Measurements from ENCODE around the gene COPZ1.
"Not testable (repeated sequence)": the region's sequence is repeated elsewhere in the genome, so short reads cannot be mapped to it uniquely, and the experiment has no call there.

COPZ1 gene

GRCh38 chr12:54299515-54300224 lies 25.3 kb upstream of the COPZ1 start:
- H3K4me1 ChIP-seq (ENCODE audit: control insufficient read depth, low read depth, low read length), result peaks cover 40% of the 10 kb centered on the region
- peaks cover 15% of the 10 kb centered on the region for H3K27me3 ChIP-seq (ENCODE audit: control insufficient read depth, insufficient read depth, low read length)
- no peak overlapping the region for H3K27ac ChIP-seq (ENCODE audit: low read length)
- no peaks in the 10 kb centered on the region for H3K9me3 ChIP-seq (ENCODE audit: control insufficient read depth, low read depth, low read length)
- no peak overlapping the region for H3K9ac ChIP-seq (ENCODE audit: low read length)
- peak overlapping the region; percentile 68 for H3K4me3 ChIP-seq (ENCODE audit: low read length)
- no peaks in the 10 kb centered on the region for H3K36me3 ChIP-seq (ENCODE audit: control insufficient read depth, low read depth, low read length)

GRCh38 chr12:54300225-54300731 lies 24.7 kb upstream of the COPZ1 start:
- Histone ChIP-seq H3K9me3 (ENCODE audit: control insufficient read depth, low read depth, low read length) (no peaks in the 10 kb centered on the region), H3K36me3 (ENCODE audit: control insufficient read depth, low read depth, low read length) (no peaks in the 10 kb centered on the region), H3K27me3 (ENCODE audit: control insufficient read depth, insufficient read depth, low read length) (peaks cover 15% of the 10 kb centered on the region), H3K27ac (ENCODE audit: low read length) (no peak overlapping the region), H3K9ac (ENCODE audit: low read length) (peak overlapping the region; percentile 60), H3K4me1 (ENCODE audit: control insufficient read depth, low read depth, low read length) (peaks cover 40% of the 10 kb centered on the region), H3K4me3 (ENCODE audit: low read length) (peak overlapping the region; percentile 68)

GRCh38 chr12:54300732-54301427 lies 24.1 kb upstream of the COPZ1 start, which contains the start of gene NFE2:
NFE2 (minus strand) TSS chr12:54301015; CDS start chr12:54295248, 5,767 bp downstream.
- Histone ChIP-seq H3K36me3 (ENCODE audit: control insufficient read depth, low read depth, low read length) (no peaks in the 10 kb centered on the region), H3K9ac (ENCODE audit: low read length) (peak within 1 kb of the TSS; percentile 60), H3K27me3 (ENCODE audit: control insufficient read depth, insufficient read depth, low read length) (peaks cover 15% of the 10 kb centered on the region), H3K4me1 (ENCODE audit: control insufficient read depth, low read depth, low read length) (peaks cover 40% of the 10 kb centered on the region), H3K9me3 (ENCODE audit: control insufficient read depth, low read depth, low read length) (no peaks in the 10 kb centered on the region), H3K4me3 (ENCODE audit: low read length) (peak within 1 kb of the TSS; percentile 68), H3K27ac (ENCODE audit: low read length) (peak within 1 kb of the TSS; percentile 76)

- Histone ChIP-seq H3K4me3 (ENCODE audit: low read length) (peak overlapping the region; percentile 68), H3K4me1 (ENCODE audit: control insufficient read depth, low read depth, low read length) (peaks cover 40% of the 10 kb centered on the region), H3K9ac (ENCODE audit: low read length) (peak overlapping the region; percentile 60), H3K9me3 (ENCODE audit: control insufficient read depth, low read depth, low read length) (no peaks in the 10 kb centered on the region), H3K27me3 (ENCODE audit: control insufficient read depth, insufficient read depth, low read length) (peaks cover 15% of the 10 kb centered on the region), H3K36me3 (ENCODE audit: control insufficient read depth, low read depth, low read length) (no peaks in the 10 kb centered on the region), H3K27ac (ENCODE audit: low read length) (peak overlapping the region; percentile 76)
Observed at GRCh38 chr12:54301428-54302048, 23.4 kb upstream of the COPZ1 start.

- Histone ChIP-seq H3K27me3 (ENCODE audit: control insufficient read depth, insufficient read depth, low read length) (peaks cover 15% of the 10 kb centered on the region), H3K4me1 (ENCODE audit: control insufficient read depth, low read depth, low read length) (peaks cover 40% of the 10 kb centered on the region), H3K9ac (ENCODE audit: low read length) (no peak overlapping the region), H3K9me3 (ENCODE audit: control insufficient read depth, low read depth, low read length) (no peaks in the 10 kb centered on the region), H3K36me3 (ENCODE audit: control insufficient read depth, low read depth, low read length) (no peaks in the 10 kb centered on the region), H3K4me3 (ENCODE audit: low read length) (no peak overlapping the region), H3K27ac (ENCODE audit: low read length) (no peak overlapping the region)
Observed at GRCh38 chr12:54303640-54304039, 21.3 kb upstream of the COPZ1 start.

DNA sequence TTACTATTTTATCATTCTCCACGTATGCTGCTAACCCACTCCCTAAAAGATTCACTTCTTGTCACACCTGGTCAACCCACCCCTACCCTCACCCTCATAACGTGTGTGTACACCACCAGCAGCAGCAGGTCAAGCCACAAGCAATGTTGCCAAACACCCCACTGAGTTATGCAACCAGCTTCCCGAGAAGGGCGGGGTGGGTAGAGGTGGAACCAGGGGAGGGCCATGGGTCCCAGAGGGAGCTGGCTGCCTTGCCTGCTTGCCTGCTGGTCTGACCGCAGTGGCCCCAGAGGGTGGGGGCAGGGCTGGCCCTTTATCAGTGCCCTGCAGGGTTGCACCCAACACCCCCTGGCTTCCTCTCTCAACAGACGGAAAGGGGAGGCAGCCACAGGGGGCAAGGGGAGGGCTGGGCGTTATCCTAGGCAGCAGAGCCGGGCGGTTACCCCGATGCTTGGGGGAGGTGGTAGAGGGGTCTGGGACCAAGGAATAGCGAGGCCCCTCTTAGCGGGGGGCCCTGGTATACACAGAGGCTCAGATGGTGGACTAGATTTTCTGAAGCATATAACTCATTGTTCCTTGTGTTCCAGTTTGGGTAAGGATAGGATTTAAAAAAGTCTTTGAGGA lies 20.6 kb upstream of the COPZ1 start:
- no peak overlapping the region for H3K27ac ChIP-seq (ENCODE audit: low read length)
- peaks cover 40% of the 10 kb centered on the region for H3K4me1 ChIP-seq (ENCODE audit: control insufficient read depth, low read depth, low read length)
- no peak overlapping the region for H3K9ac ChIP-seq (ENCODE audit: low read length)
- no peaks in the 10 kb centered on the region for H3K9me3 ChIP-seq (ENCODE audit: control insufficient read depth, low read depth, low read length)
- no peaks in the 10 kb centered on the region for H3K36me3 ChIP-seq (ENCODE audit: control insufficient read depth, low read depth, low read length)
- no peak overlapping the region for H3K4me3 ChIP-seq (ENCODE audit: low read length)
- H3K27me3 ChIP-seq (ENCODE audit: control insufficient read depth, insufficient read depth, low read length), result peaks cover 12% of the 10 kb centered on the region

- H3K27ac ChIP-seq (ENCODE audit: low read length), result no peak overlapping the region
- H3K4me3 ChIP-seq (ENCODE audit: low read length), result no peak overlapping the region
- no peaks in the 10 kb centered on the region for H3K27me3 ChIP-seq (ENCODE audit: control insufficient read depth, insufficient read depth, low read length)
- no peaks in the 10 kb centered on the region for H3K36me3 ChIP-seq (ENCODE audit: control insufficient read depth, low read depth, low read length)
- H3K9me3 ChIP-seq (ENCODE audit: control insufficient read depth, low read depth, low read length), result no peaks in the 10 kb centered on the region
- H3K4me1 ChIP-seq (ENCODE audit: control insufficient read depth, low read depth, low read length), result peaks cover 15% of the 10 kb centered on the region
- no peak overlapping the region for H3K9ac ChIP-seq (ENCODE audit: low read length)
Observed at GRCh38 chr12:54306925-54307741, 17.8 kb upstream of the COPZ1 start.

DNA sequence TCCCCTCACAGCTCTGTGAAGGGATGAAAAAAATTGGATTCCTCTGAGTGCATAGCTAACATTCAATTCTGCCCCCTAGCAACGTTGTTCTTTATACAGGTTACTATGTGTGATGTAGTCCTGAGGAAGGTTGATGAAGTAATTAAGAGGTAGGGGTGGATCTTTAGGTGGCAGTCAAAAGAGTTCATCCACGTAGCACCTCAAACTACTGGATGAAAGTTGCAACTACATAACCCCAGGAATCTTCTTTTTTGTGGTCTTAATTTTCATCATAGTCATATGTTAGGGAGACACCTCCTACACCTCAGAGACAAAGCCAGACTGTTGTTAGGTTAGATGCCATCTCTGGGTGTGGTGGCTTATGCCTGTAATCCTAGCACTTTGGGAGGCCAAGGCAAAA lies 13.9 kb upstream of the COPZ1 start:
- Histone ChIP-seq H3K27me3 (ENCODE audit: control insufficient read depth, insufficient read depth, low read length) (no peaks in the 10 kb centered on the region), H3K4me1 (ENCODE audit: control insufficient read depth, low read depth, low read length) (no peaks in the 10 kb centered on the region), H3K27ac (ENCODE audit: low read length) (no peak overlapping the region), H3K9ac (ENCODE audit: low read length) (no peak overlapping the region), H3K4me3 (ENCODE audit: low read length) (no peak overlapping the region), H3K36me3 (ENCODE audit: control insufficient read depth, low read depth, low read length) (no peaks in the 10 kb centered on the region), H3K9me3 (ENCODE audit: control insufficient read depth, low read depth, low read length) (no peaks in the 10 kb centered on the region)

GRCh38 chr12:54312309-54312708 lies 12.6 kb upstream of the COPZ1 start:
- not testable (repeated sequence) for H3K9ac ChIP-seq (ENCODE audit: low read length); H3K36me3 ChIP-seq (ENCODE audit: control insufficient read depth, low read depth, low read length); H3K4me1 ChIP-seq (ENCODE audit: control insufficient read depth, low read depth, low read length); H3K27me3 ChIP-seq (ENCODE audit: control insufficient read depth, insufficient read depth, low read length); H3K9me3 ChIP-seq (ENCODE audit: control insufficient read depth, low read depth, low read length); H3K4me3 ChIP-seq (ENCODE audit: low read length); H3K27ac ChIP-seq (ENCODE audit: low read length)

DNA sequence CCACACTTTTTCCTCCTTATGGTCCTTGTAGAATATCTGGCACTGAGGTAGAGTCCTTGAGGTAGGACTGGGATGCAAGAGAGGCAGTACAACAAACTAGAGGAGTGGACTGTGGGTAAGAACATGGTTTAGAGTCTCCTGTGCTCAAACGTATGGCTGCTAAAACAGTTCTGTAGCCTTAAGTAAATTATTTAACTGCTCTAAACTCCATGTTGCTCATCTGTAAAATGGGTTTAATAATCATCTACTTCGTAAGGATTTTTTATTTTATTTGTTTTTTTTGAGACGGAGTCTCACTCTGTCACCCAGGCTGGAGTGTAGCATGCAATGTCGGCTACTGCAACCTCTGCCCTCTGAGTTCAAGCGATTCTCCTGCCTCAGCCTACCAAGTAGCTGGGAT lies 3.6 kb upstream of the COPZ1 start:
- H3K9me3 ChIP-seq (ENCODE audit: control insufficient read depth, low read depth, low read length), result no peaks in the 10 kb centered on the region
- H3K36me3 ChIP-seq (ENCODE audit: control insufficient read depth, low read depth, low read length), result no peaks in the 10 kb centered on the region
- no peak overlapping the region for H3K9ac ChIP-seq (ENCODE audit: low read length)
- no peak overlapping the region for H3K27ac ChIP-seq (ENCODE audit: low read length)
- no peak overlapping the region for H3K4me3 ChIP-seq (ENCODE audit: low read length)
- H3K4me1 ChIP-seq (ENCODE audit: control insufficient read depth, low read depth, low read length), result no peaks in the 10 kb centered on the region
- H3K27me3 ChIP-seq (ENCODE audit: control insufficient read depth, insufficient read depth, low read length), result no peaks in the 10 kb centered on the region
